ENCODE results near the gene AP1S2. TPM values are rescaled to one million over a fixed set of nuclear protein-coding genes. Genes with fewer than 3 reads are reported as not detected.
A peak's percentile ranks its signal among the peaks of the same experiment; 100 is the strongest.

The AP1S2 gene
- total and polyA plus RNA-seq, 2 of the 8 experiments (the other 6 are each of a cell fraction or from before 2014, with no cell fraction given) = 88.2 to 237 TPM

DNA sequence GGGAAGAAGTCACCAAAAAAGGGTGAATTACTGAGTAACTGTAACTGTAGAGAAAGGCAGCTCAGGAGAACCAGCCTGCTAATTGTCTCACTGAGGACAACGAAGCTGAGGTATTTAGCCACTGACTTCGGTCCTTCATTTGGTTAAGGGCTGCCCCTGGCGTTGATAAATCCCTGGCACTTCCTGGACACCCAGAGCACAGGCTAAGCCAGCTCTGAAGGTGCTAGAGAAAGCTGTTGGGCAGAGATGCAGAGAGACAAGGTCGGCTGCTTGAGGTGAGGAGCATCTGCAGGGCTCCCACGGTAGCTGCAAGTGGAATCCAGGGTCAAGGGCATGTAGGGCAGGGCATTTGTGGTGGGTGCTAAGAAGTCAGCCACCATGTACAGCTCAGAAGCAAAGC is 33.4 kb upstream of the AP1S2 start:
- 89% methylated on average over 5 of the region's 5 CpGs; no CpG with 5 or more reads in 1 of the 2 experiments for WGBS, 2 experiments (ENCODE audit: extremely low coverage in 1 of 2, insufficient coverage in 1 of 2, insufficient read length in 1 of 2, insufficient replicate concordance in 2 of 2, low coverage in 1 of 2, low lambda C conversion rate in 2 of 2, missing lambda C conversion rate in 1 of 2)
- ChIA-PET CTCF (ENCODE audit: partially characterized antibody) (interaction anchor here (1.2 to 1.5 kb wide), 2 partner anchors 44 to 235 kb away, joined by 3 to 4 read pairs; partner anchors contain the start of gene GRPR), POLR2A (ENCODE audit: partially characterized antibody) (no interaction called here)
- Histone ChIP-seq H3K14ac (ENCODE audit: insufficient read length) (no peak overlapping the region), H3K4me2 (ENCODE audit: insufficient read depth in 1 of 2, low read depth in 2 of 2, low read length in 2 of 2) (no peak overlapping the region), H3K23ac (ENCODE audit: insufficient read length) (no peak overlapping the region), H3K36me3 (ENCODE audit: control insufficient read depth in 2 of 4, insufficient read depth in 4 of 4, low read length in 3 of 4) (no peaks in the 10 kb centered on the region), H3K9me3 (ENCODE audit: insufficient read depth in 2 of 2, low read depth in 1 of 2, low read length in 1 of 2) (no peaks in the 10 kb centered on the region), H4K20me1 (replicated peaks in 1 of 2; ENCODE audit: control insufficient read depth in 1 of 2, insufficient read depth in 2 of 2, low read length in 2 of 2) (no peaks in the 10 kb centered on the region), H4K8ac (ENCODE audit: extremely low read depth, insufficient read depth, low read length) (no peak overlapping the region), H3K18ac (ENCODE audit: extremely low read depth, low read length) (peak overlapping the region; percentile 32; the same call in 1 of the 2 replicates), H2AK5ac (ENCODE audit: low read depth, low read length) (no peak overlapping the region), H2BK12ac (ENCODE audit: low read depth, low read length) (peak overlapping the region; percentile 17; the same call in 1 of the 2 replicates), H4K91ac (replicated peaks; ENCODE audit: insufficient read length, low read length) (peak overlapping the region; percentile 80), H2BK15ac (ENCODE audit: low read length) (no peak overlapping the region), H3K27ac (ENCODE audit: low read depth, low read length) (no peak overlapping the region), H3K27me3 (replicated peaks in 1 of 4; ENCODE audit: control insufficient read depth in 3 of 4, extremely low read depth in 1 of 4, insufficient read depth in 3 of 4, low read length in 3 of 4) (no peaks in the 10 kb centered on the region), H3K4me1 (replicated peaks in 1 of 4; ENCODE audit: control insufficient read depth in 3 of 4, insufficient read depth in 4 of 4, low read length in 3 of 4) (peaks cover 0 to 3% (median 0%) of the 10 kb centered on the region in 4 experiments; a peak in 1 of 7 replicates), H2BK20ac (ENCODE audit: low read length) (no peak overlapping the region), H3K4me3 (ENCODE audit: extremely low read depth in 1 of 4, insufficient read depth in 2 of 4, low read depth in 3 of 4, low read length in 4 of 4) (no peak overlapping the region), H3K79me2 (ENCODE audit: control insufficient read depth in 1 of 2, insufficient read depth in 2 of 2, low read length in 2 of 2) (no peaks in the 10 kb centered on the region), H3K9ac (replicated peaks in 1 of 4; ENCODE audit: extremely low read depth in 1 of 4, low read depth in 3 of 4, low read length in 3 of 4) (no peak overlapping the region), H3K56ac (replicated peaks; ENCODE audit: insufficient read length, low read depth, low read length) (no peak overlapping the region), H3K23me2 (ENCODE audit: low read depth, low read length) (no peaks in the 10 kb centered on the region), H3K79me1 (ENCODE audit: low read depth, low read length) (no peaks in the 10 kb centered on the region), H2BK5ac (ENCODE audit: low read depth, low read length) (no peak overlapping the region), H3K4ac (replicated peaks; ENCODE audit: insufficient read length, low read depth, low read length) (no peak overlapping the region), H2AFZ (ENCODE audit: low read length) (0 out of 2 replicates have a peak overlapping the region, but pooled peaks have one; percentile 13), H4K5ac (ENCODE audit: insufficient read length, low read depth, low read length) (no peak overlapping the region), H2BK120ac (replicated peaks; ENCODE audit: low read depth, low read length) (no peak overlapping the region)
- DNase-seq (ENCODE audit: low read depth in 1 of 2, low spot score in 2 of 2) (no peak), FAIRE-seq (no peak)
- no peak for TF ChIP-seq CHD1 (IDR thresholded peaks at IDR 0.05; ENCODE audit: low read depth, low read length)
- no peak for TF ChIP-seq EGR1 (IDR thresholded peaks at IDR 0.05; ENCODE audit: borderline replicate concordance, low read depth, low read length)
- no peak for TF ChIP-seq POU5F1 (IDR thresholded peaks at IDR 0.05; ENCODE audit: low read depth, low read length)
- no peak for TF ChIP-seq GABPA (IDR thresholded peaks at IDR 0.05; ENCODE audit: borderline replicate concordance, insufficient read depth, low read length)
- TF ChIP-seq, protein P1, sequence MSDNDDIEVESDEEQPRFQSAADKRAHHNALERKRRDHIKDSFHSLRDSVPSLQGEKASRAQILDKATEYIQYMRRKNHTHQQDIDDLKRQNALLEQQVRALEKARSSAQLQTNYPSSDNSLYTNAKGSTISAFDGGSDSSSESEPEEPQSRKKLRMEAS (IDR thresholded peaks at IDR 0.05) = no peak
- TF ChIP-seq RNF2 (IDR thresholded peaks at IDR 0.05; ENCODE audit: borderline replicate concordance, low read depth, low read length, missing control alignments, poor library complexity, severe bottlenecking) = no peak
- TF ChIP-seq TAF1 (IDR thresholded peaks at IDR 0.05; ENCODE audit: low read depth, low read length) = no peak
